Inflammatory macrophage (primary cell): ENCODE measurements around the gene CIDEA.

Experiments used
- DNase-seq, 2 donors: peaks; one replicate each; pipeline ENCODE4 v3.0.0-alpha.2; 2020 to 2022

The CIDEA gene

GRCh38 chr18:12324991-12325725, 71.0 kb downstream of the CIDEA start:
- DNase-seq = no peak

- DNase-seq = no peak
Observed at GRCh38 chr18:12325726-12326245, 71.6 kb downstream of the CIDEA start.

GRCh38 chr18:12326711-12327460, 72.7 kb downstream of the CIDEA start:
- DNase-seq = no peak
